WTC11 (cell line): ENCODE results near the gene FCHSD2. TPM values are rescaled to one million over a fixed set of nuclear protein-coding genes. Genes with fewer than 3 reads are reported as not detected.
"Not testable (repeated sequence)": the region's sequence is repeated elsewhere in the genome, so short reads cannot be mapped to it uniquely, and the experiment has no call there.

Source experiments
- ATAC-seq: fragments of 200-7000 bp; cut with Tn5 transposase; 2 replicates; pipeline ENCODE4 v1.10.0; 2021; ENCODE audit warnings: mild to moderate bottlenecking, moderate library complexity
- CTCF ChIA-PET: fragments of 300-600 bp; sonication (Branson Sonifier 250); formaldehyde crosslinking; loops from one replicate; lab custom pipeline; 2021; ENCODE audit warnings: antibody characterized with exemption; lab: Charles Lee
- POLR2A ChIA-PET: fragments of 350-600 bp; sonication (Branson Sonifier 250); formaldehyde crosslinking; loops from one replicate; lab custom pipeline; 2021; ENCODE audit warnings: antibody characterized with exemption; lab: Charles Lee
- DNase-seq: peaks from one replicate; pipeline ENCODE4 v3.0.0; 2021; ENCODE audit warnings: low spot score
- H3K27ac Mint-ChIP-seq: 2 replicates; pipeline ENCODE4 v1.8.0; 2021; ENCODE audit warnings: mixed read lengths
- H3K27me3 Mint-ChIP-seq: 2 replicates; pipeline ENCODE4 v1.8.0; 2021; ENCODE audit warnings: low read depth, mild to moderate bottlenecking, moderate library complexity, mixed read lengths
- H3K36me3 Mint-ChIP-seq: 2 replicates; pipeline ENCODE4 v1.8.0; 2021; ENCODE audit warnings: mixed read lengths
- H3K4me1 Mint-ChIP-seq: 2 replicates; pipeline ENCODE4 v1.8.0; 2022; ENCODE audit warnings: mixed read lengths
- H3K4me3 Mint-ChIP-seq: 2 replicates; pipeline ENCODE4 v1.8.0; 2021; ENCODE audit warnings: mild to moderate bottlenecking, moderate library complexity, mixed read lengths
- H3K9me3 Mint-ChIP-seq: 2 replicates; pipeline ENCODE4 v1.8.0; 2021; ENCODE audit warnings: mixed read lengths
- AFF4 ChIP-seq: sonication (generic); formaldehyde crosslinking; IDR thresholded peaks from 2 replicates; pipeline ENCODE4 v1.8.1; 2023; ENCODE audit warnings: mild to moderate bottlenecking, missing genetic modification reagents, borderline replicate concordance
- CBFB ChIP-seq: sonication (generic); formaldehyde crosslinking; IDR thresholded peaks from 2 replicates; pipeline ENCODE4 v1.8.1; 2022; ENCODE audit warnings: mild to moderate bottlenecking, low read depth, missing genetic modification reagents
- CREB1 ChIP-seq: sonication (generic); formaldehyde crosslinking; IDR thresholded peaks from 2 replicates; pipeline ENCODE4 v1.8.0; 2023; ENCODE audit warnings: mild to moderate bottlenecking, missing genetic modification reagents
- KAT7 ChIP-seq: sonication (generic); formaldehyde crosslinking; IDR thresholded peaks from 2 replicates; pipeline ENCODE4 v1.8.1; 2023; ENCODE audit warnings: missing genetic modification reagents, mild to moderate bottlenecking, borderline replicate concordance
- NFYB ChIP-seq: sonication (generic); formaldehyde crosslinking; conservative IDR thresholded peaks from 2 replicates; pipeline ENCODE4 v1.8.0; 2022; ENCODE audit warnings: low read depth, missing genetic modification reagents
- OVOL2 ChIP-seq: fragments of 250-450 bp; sonication (Bioruptor Pico); IDR thresholded peaks from 2 replicates; pipeline ENCODE4 v1.9.0; 2021; ENCODE audit warnings: mild to moderate bottlenecking, borderline replicate concordance
- SMAD4 ChIP-seq: sonication (generic); formaldehyde crosslinking; IDR thresholded peaks from 2 replicates; pipeline ENCODE4 v1.8.0; 2022; ENCODE audit warnings: mild to moderate bottlenecking, missing genetic modification reagents
- TEAD1 ChIP-seq: sonication (generic); formaldehyde crosslinking; IDR thresholded peaks from 2 replicates; pipeline ENCODE4 v1.8.0; 2022; ENCODE audit warnings: mild to moderate bottlenecking, missing genetic modification reagents
- total RNA-seq: library from RNA; stranded (reverse); gene quantifications from 3 replicates; pipeline ENCODE4 v1.2.3, GENCODE V29; 2021
- TF ChIP-seq, protein P1 (sequence below): fragments of 250-450 bp; sonication (Bioruptor Pico); IDR thresholded peaks from 2 replicates; pipeline ENCODE4 v2.1.2; 2022; ENCODE audit warnings: mild to moderate bottlenecking, moderate library complexity
- TF ChIP-seq, protein P2 (sequence below): fragments of 250-450 bp; sonication (Bioruptor Pico); IDR thresholded peaks from 2 replicates; pipeline ENCODE4 v1.9.0; 2021; ENCODE audit warnings: mild to moderate bottlenecking
- TF ChIP-seq, protein P3 (sequence below): fragments of 250-450 bp; sonication (Bioruptor Pico); conservative IDR thresholded peaks from 2 replicates; pipeline ENCODE4 v1.9.0; 2021; ENCODE audit warnings: mild to moderate bottlenecking

The FCHSD2 gene
- total RNA-seq, 1 experiment from 2014 or later = 10.1 TPM

DNA sequence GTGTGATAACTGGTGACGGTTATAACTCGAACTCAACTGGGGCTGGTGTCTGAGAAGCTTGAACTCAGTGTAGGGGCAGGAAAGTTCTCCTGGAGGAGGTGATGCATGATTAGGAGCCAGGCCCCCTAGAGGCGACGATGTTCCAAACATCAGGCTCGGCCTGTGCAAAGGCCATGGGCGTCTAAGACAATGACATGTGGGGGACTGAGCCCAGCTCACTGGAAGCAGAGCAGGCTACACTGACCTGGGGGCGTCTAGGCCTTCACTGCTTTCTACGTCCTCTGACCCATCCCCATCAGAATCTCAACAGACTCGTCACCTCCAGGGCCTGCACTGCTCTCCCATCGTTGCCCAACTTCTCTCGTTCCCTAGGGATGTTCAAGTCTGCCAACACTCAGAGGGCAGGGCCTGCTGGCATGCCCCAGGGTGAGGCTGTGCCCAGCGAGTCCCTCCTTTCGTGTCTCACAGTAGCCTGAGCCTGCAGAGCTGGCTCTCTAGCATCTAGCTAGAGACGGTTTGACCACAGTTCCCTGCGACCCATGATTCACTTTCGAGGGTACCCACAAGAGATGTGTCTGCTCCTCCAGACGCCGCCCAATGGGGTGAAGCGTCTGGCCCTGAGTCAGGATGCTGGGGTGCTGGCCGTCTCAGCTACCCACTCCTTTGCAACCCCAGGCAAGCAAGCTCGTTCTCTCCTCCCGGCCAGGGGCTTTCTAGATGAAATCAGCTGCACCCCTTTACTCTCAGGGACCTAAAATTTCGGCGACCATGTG lies 329.0 kb downstream of the FCHSD2 start (continued):
- TF ChIP-seq AFF4 (CRISPR knock-in tag) = no peak
- no peak for TF ChIP-seq CBFB
- no peak for TF ChIP-seq SMAD4
- TF ChIP-seq, protein P1, sequence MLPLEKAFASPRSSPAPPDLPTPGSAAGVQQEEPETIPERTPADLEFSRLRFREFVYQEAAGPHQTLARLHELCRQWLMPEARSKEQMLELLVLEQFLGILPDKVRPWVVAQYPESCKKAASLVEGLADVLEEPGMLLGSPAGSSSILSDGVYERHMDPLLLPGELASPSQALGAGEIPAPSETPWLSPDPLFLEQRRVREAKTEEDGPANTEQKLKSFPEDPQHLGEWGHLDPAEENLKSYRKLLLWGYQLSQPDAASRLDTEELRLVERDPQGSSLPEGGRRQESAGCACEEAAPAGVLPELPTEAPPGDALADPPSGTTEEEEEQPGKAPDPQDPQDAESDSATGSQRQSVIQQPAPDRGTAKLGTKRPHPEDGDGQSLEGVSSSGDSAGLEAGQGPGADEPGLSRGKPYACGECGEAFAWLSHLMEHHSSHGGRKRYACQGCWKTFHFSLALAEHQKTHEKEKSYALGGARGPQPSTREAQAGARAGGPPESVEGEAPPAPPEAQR = no peak
- no peak for TF ChIP-seq OVOL2 (CRISPR knock-in tag)
- TF ChIP-seq, protein P2, sequence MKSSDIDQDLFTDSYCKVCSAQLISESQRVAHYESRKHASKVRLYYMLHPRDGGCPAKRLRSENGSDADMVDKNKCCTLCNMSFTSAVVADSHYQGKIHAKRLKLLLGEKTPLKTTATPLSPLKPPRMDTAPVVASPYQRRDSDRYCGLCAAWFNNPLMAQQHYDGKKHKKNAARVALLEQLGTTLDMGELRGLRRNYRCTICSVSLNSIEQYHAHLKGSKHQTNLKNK (CRISPR knock-in tag) = no peak
- no peak for TF ChIP-seq CREB1 (CRISPR knock-in tag)
- TF ChIP-seq KAT7 (CRISPR knock-in tag) = no peak
- TF ChIP-seq, all 79 proteins: peak for 3

GRCh38 chr11:72812604-72812966 lies 329.5 kb downstream of the FCHSD2 start:
- ChIA-PET POLR2A (interaction anchor here (0.7 to 1.4 kb wide), 3 partner anchors 18 to 424 kb away, joined by 3 to 6 read pairs (median 5); partner anchors contain the start of gene STARD10), CTCF (interaction anchor here (1.0 to 4.0 kb wide), 23 partner anchors 9 to 477 kb away, joined by 3 to 54 read pairs (median 6); partner anchors contain the start of genes FCHSD2 and STARD10)
- peaks cover 22% of the 10 kb centered on the region for H3K27me3 Mint-ChIP-seq
- ATAC-seq (no peak), DNase-seq (no peak)
- no peak overlapping the region for H3K27ac Mint-ChIP-seq
- no peak for TF ChIP-seq TEAD1 (CRISPR knock-in tag)
- TF ChIP-seq NFYB (CRISPR knock-in tag) = no peak
- TF ChIP-seq, protein P3, sequence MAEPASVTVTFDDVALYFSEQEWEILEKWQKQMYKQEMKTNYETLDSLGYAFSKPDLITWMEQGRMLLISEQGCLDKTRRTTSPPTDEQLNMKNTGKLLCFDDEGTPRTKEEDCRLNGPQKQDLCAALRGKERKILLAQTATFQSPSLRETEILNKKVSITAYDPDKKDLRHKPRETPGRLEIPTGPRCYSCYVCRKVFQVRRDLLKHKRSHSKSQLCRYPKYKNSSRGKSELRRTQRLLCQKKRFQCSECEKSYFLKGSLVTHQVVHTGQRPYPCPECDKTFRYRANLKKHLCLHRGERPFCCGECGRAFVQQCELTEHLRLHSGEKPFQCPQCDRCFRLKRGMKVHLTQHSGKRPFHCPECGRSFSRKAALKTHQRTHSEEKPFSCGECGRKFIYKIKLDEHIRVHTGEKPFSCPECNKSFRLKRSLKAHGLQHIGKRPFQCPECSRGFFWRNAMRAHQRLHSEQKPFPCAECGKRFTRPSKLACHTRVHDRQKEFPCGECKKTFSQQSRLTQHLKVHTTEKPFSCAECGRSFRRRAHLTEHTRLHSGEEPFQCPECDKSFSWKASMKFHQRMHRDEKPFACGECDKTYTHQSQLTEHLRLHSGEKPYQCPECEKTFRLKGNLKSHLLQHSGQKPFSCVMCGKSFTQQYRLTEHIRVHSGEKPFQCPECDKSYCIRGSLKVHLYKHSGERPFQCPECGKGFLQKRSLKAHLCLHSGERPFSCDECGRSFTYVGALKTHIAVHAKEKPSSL (CRISPR knock-in tag) = no peak
- H3K36me3 Mint-ChIP-seq = peaks cover 6% of the 10 kb centered on the region; the same call in 1 of the 2 replicates
- peaks cover 26% of the 10 kb centered on the region for H3K4me1 Mint-ChIP-seq
- no peaks in the 10 kb centered on the region for H3K9me3 Mint-ChIP-seq
- peak overlapping the region; percentile 90 for H3K4me3 Mint-ChIP-seq

GRCh38 chr11:72811686-72812085 lies 330.4 kb downstream of the FCHSD2 start:
- DNase-seq, H3K4me3 Mint-ChIP-seq, ATAC-seq, POLR2A ChIA-PET, H3K27ac Mint-ChIP-seq, H3K36me3 Mint-ChIP-seq, H3K9me3 Mint-ChIP-seq: not testable (repeated sequence)
- CTCF ChIA-PET = interaction anchor here (0.7 to 4.0 kb wide), 6 partner anchors 14 to 222 kb away, joined by 3 to 54 read pairs (median 6); partner anchors contain the start of gene STARD10
- H3K27me3 Mint-ChIP-seq = peaks cover 22% of the 10 kb centered on the region
- H3K4me1 Mint-ChIP-seq = peaks cover 26% of the 10 kb centered on the region
